Kidney (tissue), 14 donors: ENCODE measurements around the gene APLP2. TPM values are rescaled to one million over a fixed set of nuclear protein-coding genes. Genes with fewer than 3 reads are reported as not detected.
"Not testable (repeated sequence)": the region's sequence is repeated elsewhere in the genome, so short reads cannot be mapped to it uniquely, and the experiment has no call there.

ENCODE experiments used
- DNase-seq, 5 donors: peaks; one replicate each; pipeline ENCODE4 v3.0.0-alpha.2; 2013 to 2020
- FAIRE-seq: peaks from 2 replicates; lab custom pipeline; 2012; peaks lifted over from hg19 to GRCh38; lab: Jason Lieb, UNC
- H3K27ac ChIP-seq, 2 donors: one replicate each; pipeline ENCODE4 v1.7.0; 2013; ENCODE audit warnings: low read depth in 2 of 2, low read length in 2 of 2, inconsistent platforms in 1 of 2
- H3K27me3 ChIP-seq: one replicate; pipeline ENCODE4 v1.7.1; 2013; ENCODE audit warnings: low read length, inconsistent platforms; ENCODE audit not compliant: control insufficient read depth, insufficient read depth
- H3K36me3 ChIP-seq, 3 donors: one replicate each; pipeline versions ENCODE4 v1.7.0 to v1.7.1; 2013; ENCODE audit warnings: low read length in 3 of 3, control low read depth in 1 of 3, inconsistent platforms in 1 of 3; ENCODE audit not compliant: insufficient read depth in 3 of 3, control insufficient read depth in 2 of 3
- H3K4me1 ChIP-seq, 3 donors: one replicate each; pipeline versions ENCODE4 v1.7.0 to v1.7.1; 2013; ENCODE audit warnings: low read length in 3 of 3, inconsistent platforms in 1 of 3, low read depth in 1 of 3; ENCODE audit not compliant: control insufficient read depth in 2 of 3, insufficient read depth in 2 of 3
- H3K4me3 ChIP-seq, 3 donors: one replicate each; pipeline versions ENCODE4 v1.7.0 to v1.8.1; 2013; ENCODE audit warnings: low read length in 3 of 3, control low read depth in 1 of 3, inconsistent platforms in 1 of 3
- H3K9ac ChIP-seq, 3 donors: one replicate each; pipeline versions ENCODE4 v1.7.0 to v1.7.1; 2013; ENCODE audit warnings: low read length in 3 of 3, control low read depth in 1 of 3, inconsistent platforms in 1 of 3
- H3K9me3 ChIP-seq, 3 donors: one replicate each; pipeline versions ENCODE4 v1.7.0 to v1.7.1; 2013; ENCODE audit warnings: low read length in 3 of 3, control low read depth in 1 of 3, inconsistent platforms in 1 of 3; ENCODE audit not compliant: control insufficient read depth in 2 of 3, insufficient read depth in 1 of 3
- intact Hi-C: fragments of 100-400 bp; cut with DNase I; formaldehyde crosslinking; loops from one replicate; pipeline ENCODE4 v1.11.1; 2022
- polyA plus RNA-seq: library from polyadenylated mRNA; stranded (reverse); fragments of 350-450 nt; fragmentation: Illumina TruSeq; extraction: RNeasy Lipid Tissue Mini Kit (QIAGEN cat#74804); gene quantifications from one replicate; pipeline ENCODE4 v1.2.3, GENCODE V29; 2014; ENCODE audit warnings: low read depth, low replicate concordance; ENCODE audit not compliant: insufficient read depth
- total RNA-seq: library from RNA; stranded (reverse); fragmentation: NEBNext Ultra II Directional; extraction: Animal tissue kit (Norgen Biotek cat#: 25700); gene quantifications from one replicate; pipeline ENCODE4 v1.2.1, GENCODE V29; 2021
- TF ChIP-seq, protein P1 (sequence below): IDR thresholded peaks from 3 replicates; pipeline ENCODE4 v1.5.1; 2012; ENCODE audit warnings: mild to moderate bottlenecking, moderate library complexity, borderline replicate concordance; ENCODE audit not compliant: insufficient read depth; ENCODE audit errors: extremely low read depth
- donor health status: control.
- donor health status: control.
- donor health status: control.
- donor health status: control.
- donor health status: control.
- donor health status: DM: yes; HTN: yes; CAD: no.
- donor health status: Normal renal cell carcinoma (clear cell type).

APLP2 gene
- total and polyA plus RNA-seq, 2 donors from 2014 or later = 338 to 502 TPM

DNA sequence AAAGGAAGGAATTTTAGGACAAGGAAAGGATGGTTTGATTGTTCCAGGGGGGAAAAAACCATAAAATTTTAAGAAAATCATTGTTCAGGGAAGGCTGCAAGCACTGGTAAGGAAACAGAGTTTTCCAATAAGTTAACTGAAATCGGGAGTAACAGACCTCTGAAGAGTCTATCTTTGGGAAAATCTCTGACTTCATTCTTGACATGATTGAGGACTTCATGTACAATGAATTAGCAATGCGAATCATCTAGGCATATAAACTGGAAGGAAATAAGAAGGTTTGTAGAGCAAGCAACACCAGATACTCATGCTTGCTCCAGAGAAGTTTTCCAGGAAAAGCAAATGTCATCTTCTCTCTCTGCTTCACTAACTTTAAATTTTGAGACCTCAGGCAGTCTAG lies 18.5 kb downstream of the APLP2 start:
- intact Hi-C loops = no loop called here
- H3K27me3 ChIP-seq = no peaks in the 10 kb centered on the region
- peaks cover 0 to 5% (median 0%) of the 10 kb centered on the region in 3 donors for H3K4me1 ChIP-seq
- no peak overlapping the region for H3K27ac ChIP-seq
- H3K9me3 ChIP-seq = no peaks in the 10 kb centered on the region
- DNase-seq (no peak), FAIRE-seq (no peak)
- H3K36me3 ChIP-seq = no peaks in the 10 kb centered on the region
- no peak overlapping the region for H3K4me3 ChIP-seq
- TF ChIP-seq, protein P1, sequence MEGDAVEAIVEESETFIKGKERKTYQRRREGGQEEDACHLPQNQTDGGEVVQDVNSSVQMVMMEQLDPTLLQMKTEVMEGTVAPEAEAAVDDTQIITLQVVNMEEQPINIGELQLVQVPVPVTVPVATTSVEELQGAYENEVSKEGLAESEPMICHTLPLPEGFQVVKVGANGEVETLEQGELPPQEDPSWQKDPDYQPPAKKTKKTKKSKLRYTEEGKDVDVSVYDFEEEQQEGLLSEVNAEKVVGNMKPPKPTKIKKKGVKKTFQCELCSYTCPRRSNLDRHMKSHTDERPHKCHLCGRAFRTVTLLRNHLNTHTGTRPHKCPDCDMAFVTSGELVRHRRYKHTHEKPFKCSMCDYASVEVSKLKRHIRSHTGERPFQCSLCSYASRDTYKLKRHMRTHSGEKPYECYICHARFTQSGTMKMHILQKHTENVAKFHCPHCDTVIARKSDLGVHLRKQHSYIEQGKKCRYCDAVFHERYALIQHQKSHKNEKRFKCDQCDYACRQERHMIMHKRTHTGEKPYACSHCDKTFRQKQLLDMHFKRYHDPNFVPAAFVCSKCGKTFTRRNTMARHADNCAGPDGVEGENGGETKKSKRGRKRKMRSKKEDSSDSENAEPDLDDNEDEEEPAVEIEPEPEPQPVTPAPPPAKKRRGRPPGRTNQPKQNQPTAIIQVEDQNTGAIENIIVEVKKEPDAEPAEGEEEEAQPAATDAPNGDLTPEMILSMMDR = no peak
- no peak overlapping the region for H3K9ac ChIP-seq

DNA sequence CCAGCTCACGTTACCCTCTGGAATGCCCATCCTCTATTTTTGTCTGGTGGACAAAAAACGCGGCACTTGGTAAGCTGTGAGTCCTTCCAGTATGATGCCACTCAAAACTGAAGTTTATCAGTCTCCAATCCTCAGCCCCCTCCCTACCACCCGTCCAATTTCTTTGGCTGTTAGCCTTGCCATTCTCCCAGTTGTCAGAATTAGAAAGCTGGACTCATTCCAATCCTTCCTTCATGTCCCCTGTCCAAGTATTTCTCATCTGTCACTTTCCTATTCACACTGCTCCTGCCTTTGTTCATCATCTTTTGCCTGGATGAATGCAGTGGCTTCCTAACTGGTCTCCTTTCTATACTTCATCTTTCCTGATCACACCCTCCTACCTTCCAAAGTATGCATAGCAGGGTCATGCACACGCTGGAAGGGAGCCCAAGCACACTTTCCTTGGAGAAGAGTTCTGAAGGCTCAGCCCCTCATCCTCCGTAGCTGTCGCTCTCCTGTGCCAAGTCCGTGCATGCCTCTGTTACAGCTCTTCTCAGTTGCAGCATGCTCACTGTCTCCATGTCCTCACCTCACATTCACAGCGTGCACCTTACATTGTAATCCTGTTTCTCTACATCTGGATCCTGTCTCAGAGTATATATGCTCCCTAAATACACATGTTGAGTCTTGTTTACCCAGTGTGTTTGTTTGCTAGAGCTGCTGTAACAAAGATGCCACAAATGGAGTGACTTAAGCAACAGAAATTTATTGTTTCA lies 19.4 kb downstream of the APLP2 start:
- Histone ChIP-seq H3K27ac (no peak overlapping the region), H3K9me3 (no peaks in the 10 kb centered on the region), H3K4me1 (peaks cover 0 to 5% (median 0%) of the 10 kb centered on the region in 3 donors), H3K27me3 (no peaks in the 10 kb centered on the region), H3K36me3 (no peaks in the 10 kb centered on the region), H3K4me3 (no peak overlapping the region), H3K9ac (no peak overlapping the region)
- intact Hi-C loops = no loop called here
- TF ChIP-seq, protein P1 = no peak
- no peak for DNase-seq
- FAIRE-seq = no peak

DNA sequence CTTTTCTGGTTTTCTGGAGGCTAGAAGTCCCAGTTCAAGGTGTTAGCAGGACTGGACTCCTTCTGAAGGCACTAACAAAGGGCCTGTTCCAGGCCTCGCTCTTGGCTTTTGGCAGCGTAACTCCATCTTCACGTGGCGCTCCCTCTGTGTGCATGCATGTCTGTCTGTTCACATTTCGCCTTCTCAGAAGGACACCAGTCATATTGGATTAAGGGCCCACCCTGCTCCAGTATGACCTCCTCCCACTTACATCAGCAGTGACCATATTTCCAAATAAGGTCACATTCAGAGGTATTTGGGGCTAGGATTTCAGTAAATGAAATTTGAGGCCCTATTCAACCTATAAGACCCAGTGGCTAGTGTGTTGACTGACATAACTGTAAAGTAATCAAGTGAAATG lies 20.0 kb downstream of the APLP2 start:
- H3K36me3 ChIP-seq = no peaks in the 10 kb centered on the region
- TF ChIP-seq, protein P1 = no peak
- H3K9ac ChIP-seq = no peak overlapping the region
- H3K27ac ChIP-seq = no peak overlapping the region
- H3K4me1 ChIP-seq = peaks cover 0 to 5% (median 0%) of the 10 kb centered on the region in 3 donors
- no peak for FAIRE-seq
- H3K4me3 ChIP-seq = no peak overlapping the region
- intact Hi-C loops = no loop called here
- DNase-seq = no peak
- no peaks in the 10 kb centered on the region for H3K9me3 ChIP-seq
- H3K27me3 ChIP-seq = no peaks in the 10 kb centered on the region

DNA sequence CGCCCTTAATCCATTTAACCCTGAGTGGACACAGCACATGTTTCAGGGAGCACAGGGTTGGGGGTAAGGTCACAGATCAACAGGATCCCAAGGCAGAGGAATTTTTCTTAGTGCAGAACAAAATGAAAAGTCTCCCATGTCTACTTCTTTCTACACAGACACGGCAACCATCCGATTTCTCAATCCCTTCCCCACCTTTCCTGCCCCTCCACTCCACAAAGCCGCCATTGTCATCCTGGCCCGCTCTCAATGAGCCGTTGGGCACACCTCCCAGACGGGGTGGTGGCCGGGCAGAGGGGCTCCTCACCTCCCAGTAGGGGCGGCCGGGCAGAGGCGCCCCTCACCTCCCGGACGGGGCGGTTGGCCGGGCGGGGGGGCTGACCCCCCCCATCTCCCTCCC lies 20.8 kb downstream of the APLP2 start:
- H3K4me3 ChIP-seq, DNase-seq, FAIRE-seq, H3K27ac ChIP-seq, H3K36me3 ChIP-seq, H3K27me3 ChIP-seq, H3K9ac ChIP-seq, H3K9me3 ChIP-seq, H3K4me1 ChIP-seq, intact Hi-C loops: not testable (repeated sequence)

DNA sequence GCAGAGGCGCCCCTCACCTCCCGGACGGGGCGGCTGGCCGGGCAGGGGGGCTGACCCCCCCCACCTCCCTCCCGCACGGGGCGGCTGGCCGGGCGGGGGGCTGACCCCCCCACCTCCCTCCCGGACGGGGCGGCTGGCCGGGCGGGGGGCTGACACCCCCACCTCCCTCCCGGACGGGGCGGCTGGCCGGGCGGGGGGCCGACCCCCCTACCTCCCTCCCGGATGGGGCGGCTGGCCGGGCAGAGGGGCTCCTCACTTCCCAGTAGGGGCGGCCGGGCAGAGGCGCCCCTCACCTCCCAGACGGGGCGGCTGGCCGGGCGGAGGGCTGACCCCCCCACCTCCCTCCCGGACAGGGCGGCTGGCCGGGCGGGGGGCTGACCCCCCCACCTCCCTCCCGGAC lies 21.5 kb downstream of the APLP2 start:
- H3K36me3 ChIP-seq, H3K4me1 ChIP-seq, DNase-seq, H3K27ac ChIP-seq, H3K27me3 ChIP-seq, intact Hi-C loops, H3K4me3 ChIP-seq, FAIRE-seq, H3K9me3 ChIP-seq, H3K9ac ChIP-seq: not testable (repeated sequence)
